Adrenal gland (tissue), 12 donors: ENCODE results near the gene BLNK. TPM values are rescaled to one million over a fixed set of nuclear protein-coding genes. Genes with fewer than 3 reads are reported as not detected.
"Not testable (repeated sequence)": the region's sequence is repeated elsewhere in the genome, so short reads cannot be mapped to it uniquely, and the experiment has no call there.

ENCODE experiments used
- DNase-seq, 7 donors: peaks; one replicate each; pipeline ENCODE4 v3.0.0-alpha.2; 2019 to 2020
- H3K27ac ChIP-seq, 5 donors: fragments of 200-600 bp; sonication (generic) in 4 of 5; 1 replicate in 3 of 5; 2 replicates in 2 of 5; pipeline versions ENCODE4 v1.5.1 to v1.8.0; 2016 to 2020; ENCODE audit warnings: mild to moderate bottlenecking in 1 of 5
- H3K27me3 ChIP-seq: fragments of 200-600 bp; 2 replicates; pipeline ENCODE4 v1.8.0; 2021
- H3K36me3 ChIP-seq, 2 donors: fragments of 200-600 bp; replicated peaks in 1 of 2; 1 replicate in 1 of 2; 2 replicates in 1 of 2; pipeline versions ENCODE4 v1.5.1 to v1.8.0; 2018 to 2022
- H3K4me1 ChIP-seq, 2 donors: fragments of 200-600 bp; replicated peaks in 1 of 2; 1 replicate in 1 of 2; 2 replicates in 1 of 2; pipeline versions ENCODE4 v1.5.1 to v1.8.0; 2018 to 2021
- H3K4me3 ChIP-seq, 4 donors: fragments of 200-600 bp; sonication (generic) in 3 of 4; one replicate each; pipeline ENCODE4 v1.5.1; 2016 to 2018
- H3K9me3 ChIP-seq, 3 donors: fragments of 200-600 bp; sonication (generic) in 1 of 3; replicated peaks in 1 of 3; 1 replicate in 2 of 3; 2 replicates in 1 of 3; pipeline versions ENCODE4 v1.5.1 to v1.8.0; 2016 to 2021
- CTCF ChIP-seq, 6 experiments: fragments of 450-650 bp in 4 of 6; fragments of 200-600 bp in 2 of 6; sonication (generic) in 1 of 6; IDR thresholded peaks; 1 replicate in 5 of 6; 2 replicates in 1 of 6; pipeline versions ENCODE4 v1.5.1 to v1.8.0; 2016 to 2021; ENCODE audit warnings: antibody characterized with exemption in 6 of 6, mild to moderate bottlenecking in 2 of 6, moderate library complexity in 1 of 6
- POLR2A ChIP-seq, 2 donors: fragments of 450-650 bp; IDR thresholded peaks; one replicate each; pipeline ENCODE4 v1.6.1; 2017; ENCODE audit warnings: antibody characterized with exemption in 2 of 2, mild to moderate bottlenecking in 2 of 2, moderate library complexity in 1 of 2
- WGBS, 4 donors: extraction: QIAGEN DNeasy Blood & Tissue Kit in 2 of 4; methylation state at CpG; one replicate each; pipeline versions ENCODE4 v1.1.5 to v1.1.7; 2013 to 2017; 5-methylcytosine and 5-hydroxymethylcytosine counted together
- intact Hi-C, 2 donors: fragments of 100-400 bp; cut with DNase I; formaldehyde crosslinking; loops; one replicate each; pipeline versions ENCODE4 v1.14.1 to v1.15.0; 2022 to 2023
- polyA plus RNA-seq, 3 donors: library from polyadenylated mRNA; stranded (reverse); fragments of 200-250 nt in 2 of 3; fragments of 350-450 nt in 1 of 3; fragmentation: Illumina TruSeq in 1 of 3; extraction: RNeasy Lipid Tissue Mini Kit (QIAGEN cat#74804) in 1 of 3; gene quantifications; one replicate each; pipeline ENCODE4 v1.2.3, GENCODE V29; 2013 to 2014
- total RNA-seq, 9 donors: library from RNA; depleted of rRNA in 4 of 9; stranded (reverse); fragments of >200 nt in 4 of 9; fragments of 120-200 nt in 1 of 9; fragmentation: NEBNext Ultra II Directional in 1 of 9; extraction: Animal tissue kit (Norgen Biotek cat#: 25700) in 1 of 9; gene quantifications; one replicate each; pipeline versions ENCODE4 v1.1.0 to v1.2.4, GENCODE V29; 2013 to 2023
- donor health status: healthy with polysubstance abuse.
- donor health status: Bipolar disorder and iron deficiency.
- donor health status: DM: yes; HTN: yes; CAD: no.
- donor health status: DM: no; HTN: no; CAD: no.
- donor health status: DM: no; HTN: no; CAD: no.
- donor health status: DM: yes; HTN: yes; CAD: no.

The BLNK gene
- total and polyA plus RNA-seq, 12 donors = 0.72 to 8.5 (median 4.0) TPM

GRCh38 chr10:96208946-96209345, 62.4 kb downstream of the BLNK start:
- Histone ChIP-seq H3K9me3 (no peaks in the 10 kb centered on the region), H3K27ac (no peak overlapping the region), H3K4me1 (no peaks in the 10 kb centered on the region), H3K27me3 (no peaks in the 10 kb centered on the region), H3K36me3 (no peaks in the 10 kb centered on the region), H3K4me3 (no peak overlapping the region)
- no peak for DNase-seq
- 65 to 74% (median 69%) methylated on average over 5 of the region's 5 CpGs for WGBS, 4 donors
- TF ChIP-seq POLR2A (IDR thresholded peaks at IDR 0.05) = no peak
- TF ChIP-seq CTCF (IDR thresholded peaks at IDR 0.05) = no peak
- intact Hi-C loops = no loop called here

- H3K27ac ChIP-seq = no peak overlapping the region
- H3K27me3 ChIP-seq = no peaks in the 10 kb centered on the region
- TF ChIP-seq POLR2A (IDR thresholded peaks at IDR 0.05) (no peak), CTCF (IDR thresholded peaks at IDR 0.05) (no peak)
- intact Hi-C loops = no loop called here
- no peak overlapping the region for H3K4me3 ChIP-seq
- H3K36me3 ChIP-seq = no peaks in the 10 kb centered on the region
- no peaks in the 10 kb centered on the region for H3K4me1 ChIP-seq
- DNase-seq = no peak
- 83 to 89% (median 87%) methylated on average over 2 of the region's 2 CpGs for WGBS, 4 donors
- H3K9me3 ChIP-seq = no peaks in the 10 kb centered on the region
Measured at GRCh38 chr10:96208271-96208670, 63.1 kb downstream of the BLNK start.

- no peak for DNase-seq
- 94 to 100% (median 97%) methylated on average over 1 of the region's 1 CpG for WGBS, 4 donors
- Histone ChIP-seq H3K4me1 (no peaks in the 10 kb centered on the region), H3K36me3 (no peaks in the 10 kb centered on the region), H3K9me3 (no peaks in the 10 kb centered on the region), H3K27me3 (no peaks in the 10 kb centered on the region), H3K4me3 (no peak overlapping the region), H3K27ac (no peak overlapping the region)
- intact Hi-C loops = no loop called here
- no peak for TF ChIP-seq CTCF (IDR thresholded peaks at IDR 0.05)
- no peak for TF ChIP-seq POLR2A (IDR thresholded peaks at IDR 0.05)
Measured at GRCh38 chr10:96205580-96205979, 65.8 kb downstream of the BLNK start.

- no peaks in the 10 kb centered on the region for H3K36me3 ChIP-seq
- no peak overlapping the region for H3K4me3 ChIP-seq
- 37 to 90% (median 82%) methylated on average over 1 of the region's 1 CpG for WGBS, 4 donors
- DNase-seq = no peak
- H3K9me3 ChIP-seq = no peaks in the 10 kb centered on the region
- no peaks in the 10 kb centered on the region for H3K4me1 ChIP-seq
- no peaks in the 10 kb centered on the region for H3K27me3 ChIP-seq
- TF ChIP-seq POLR2A (IDR thresholded peaks at IDR 0.05) (no peak), CTCF (IDR thresholded peaks at IDR 0.05) (no peak)
- no peak overlapping the region for H3K27ac ChIP-seq
- intact Hi-C loops = no loop called here
Measured at GRCh38 chr10:96201525-96201924, 69.8 kb downstream of the BLNK start.

- H3K9me3 ChIP-seq, H3K4me3 ChIP-seq, H3K36me3 ChIP-seq, DNase-seq, H3K27ac ChIP-seq, intact Hi-C loops, H3K4me1 ChIP-seq, H3K27me3 ChIP-seq: not testable (repeated sequence)
- WGBS, 4 donors = 57 to 69% (median 62%) methylated on average over 1 of the region's 1 CpG
Measured at GRCh38 chr10:96189505-96189904, 81.9 kb downstream of the BLNK start.
